Islet of Langerhans (tissue), 1 donor: Measurements from ENCODE around the gene ANKRD61.
"Not testable (repeated sequence)": the region's sequence is repeated elsewhere in the genome, so short reads cannot be mapped to it uniquely, and the experiment has no call there.

Experiments used
- FAIRE-seq: peaks from one replicate; lab custom pipeline; 2011; peaks lifted over from hg19 to GRCh38; lab: Jason Lieb, UNC

The ANKRD61 gene

GRCh38 chr7:6030988-6031387 is at the start of gene ANKRD61:
TSS of gene ANKRD61 (plus strand) at chr7:6031376. CDS start at chr7:6031376, 0 bp downstream.
- no peak for FAIRE-seq

GRCh38 chr7:5987061-5987460 is 44.1 kb upstream of the ANKRD61 start:
- not testable (repeated sequence) for FAIRE-seq

GRCh38 chr7:5997210-5997808 is 33.9 kb upstream of the ANKRD61 start:
- FAIRE-seq, result peak; percentile 76

GRCh38 chr7:6007386-6007785 is 23.8 kb upstream of the ANKRD61 start:
- FAIRE-seq, result no peak

- FAIRE-seq, result not testable (repeated sequence)
Observed at GRCh38 chr7:6007835-6008590, 23.2 kb upstream of the ANKRD61 start.

DNA sequence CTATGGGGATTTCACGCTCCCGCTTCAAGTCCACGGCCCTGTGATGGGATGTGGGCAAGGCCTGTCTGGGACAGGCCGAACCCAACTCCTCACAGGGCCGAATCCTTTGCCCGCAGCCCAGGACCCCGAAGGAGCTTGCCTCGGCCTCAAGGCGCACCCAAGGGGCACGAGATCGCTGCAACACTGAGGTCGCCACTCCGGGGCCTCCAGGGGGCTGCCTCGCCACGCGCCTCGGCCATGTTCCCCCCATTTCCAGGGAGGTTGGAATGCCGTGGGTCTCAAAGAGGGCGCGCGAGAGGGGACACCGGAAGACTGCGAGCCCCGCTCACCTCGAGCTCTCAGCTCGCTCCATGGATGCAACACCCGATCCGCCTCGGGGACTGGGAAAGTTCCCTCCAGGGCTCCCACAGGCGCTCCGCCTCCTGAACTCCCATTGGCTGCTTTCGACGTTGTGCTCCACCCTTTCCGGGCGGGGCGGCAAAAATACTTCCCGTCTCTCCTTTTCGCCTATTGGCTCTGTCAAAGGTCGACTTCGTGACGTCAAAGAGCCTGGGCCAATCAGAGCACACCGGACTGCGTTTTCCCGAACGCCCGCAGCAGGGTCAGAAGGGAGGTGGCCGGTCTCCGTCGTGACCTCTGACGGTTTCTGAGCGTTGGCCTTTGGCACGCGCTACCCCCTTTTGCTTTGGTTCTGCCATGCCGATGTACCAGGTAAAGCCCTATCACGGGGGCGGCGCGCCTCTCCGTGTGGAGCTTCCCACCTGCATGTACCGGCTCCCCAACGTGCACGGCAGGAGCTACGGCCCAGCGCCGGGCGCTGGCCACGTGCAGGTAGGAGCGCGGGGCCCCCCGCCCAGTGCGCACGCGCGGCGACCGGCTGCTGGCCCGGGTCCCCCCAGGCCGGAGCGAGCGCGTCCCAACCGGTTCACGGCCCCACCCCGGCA is 22.2 kb upstream of the ANKRD61 start, which contains the start of the genes AIMP2 and PMS2:
TSS of gene AIMP2 (plus strand) at position 605 of the 944 bp plus-strand sequence. CDS start at position 697, 92 bp downstream.
TSS of gene PMS2 (minus strand) at position 382 of the 944 bp plus-strand sequence. CDS start at position 352, 30 bp downstream.
- no peak for FAIRE-seq

- FAIRE-seq, result not testable (repeated sequence)
Observed at GRCh38 chr7:6010370-6010769, 20.8 kb upstream of the ANKRD61 start.

DNA sequence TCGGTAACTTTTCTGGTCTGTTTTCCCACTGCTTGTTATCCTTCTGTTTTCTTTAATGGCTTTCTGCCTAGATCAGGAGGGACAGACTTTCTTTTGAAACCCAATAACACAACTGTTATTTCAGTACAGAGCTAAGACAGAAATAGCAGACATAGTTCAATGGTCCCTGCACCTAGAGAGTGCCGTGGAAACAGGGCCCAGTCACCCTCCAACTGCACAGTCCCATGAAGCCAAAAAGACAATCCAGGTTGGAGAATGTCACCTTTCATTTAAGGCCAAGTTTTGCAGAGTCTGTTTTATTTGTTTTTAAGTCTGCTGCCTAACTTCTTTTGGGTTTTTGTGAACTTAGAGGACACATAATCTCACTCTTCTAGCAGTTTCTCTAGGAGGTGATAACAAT is 19.6 kb upstream of the ANKRD61 start:
- FAIRE-seq, result no peak

DNA sequence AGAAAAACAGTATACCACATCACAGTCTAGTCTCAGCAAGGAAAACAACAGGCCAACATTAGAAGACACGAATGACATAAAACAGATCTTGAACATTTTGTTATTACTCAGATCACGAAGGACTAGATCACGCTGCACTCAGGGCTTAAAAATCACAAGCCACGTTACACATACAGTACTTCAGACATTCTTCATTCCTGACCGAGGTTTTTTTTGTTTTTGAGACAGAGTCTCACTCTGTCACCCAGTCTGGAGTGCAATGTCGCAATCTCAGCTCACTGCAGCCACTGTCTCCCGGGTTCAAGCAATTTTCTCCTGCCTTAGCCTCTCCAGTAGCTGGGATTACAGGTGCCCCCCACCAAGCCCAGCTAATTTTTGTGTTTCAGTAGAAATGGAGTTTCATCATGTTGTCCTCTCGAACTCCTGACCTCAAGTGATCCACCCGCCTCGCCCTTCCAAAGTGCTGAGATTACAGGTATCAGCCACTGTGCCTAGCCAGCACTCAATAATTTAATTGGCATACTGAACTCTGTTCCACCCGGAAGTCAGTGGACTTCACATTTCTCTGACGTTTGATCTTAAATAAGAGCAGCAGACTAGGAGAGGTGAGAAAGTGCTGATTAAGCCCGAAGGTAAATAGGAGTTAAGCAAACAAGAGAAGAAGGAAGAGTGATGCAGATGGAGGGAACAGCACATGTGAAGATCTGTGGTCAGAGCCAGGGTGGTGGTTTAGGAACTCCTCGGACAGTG is 18.6 kb upstream of the ANKRD61 start:
- no peak for FAIRE-seq

DNA sequence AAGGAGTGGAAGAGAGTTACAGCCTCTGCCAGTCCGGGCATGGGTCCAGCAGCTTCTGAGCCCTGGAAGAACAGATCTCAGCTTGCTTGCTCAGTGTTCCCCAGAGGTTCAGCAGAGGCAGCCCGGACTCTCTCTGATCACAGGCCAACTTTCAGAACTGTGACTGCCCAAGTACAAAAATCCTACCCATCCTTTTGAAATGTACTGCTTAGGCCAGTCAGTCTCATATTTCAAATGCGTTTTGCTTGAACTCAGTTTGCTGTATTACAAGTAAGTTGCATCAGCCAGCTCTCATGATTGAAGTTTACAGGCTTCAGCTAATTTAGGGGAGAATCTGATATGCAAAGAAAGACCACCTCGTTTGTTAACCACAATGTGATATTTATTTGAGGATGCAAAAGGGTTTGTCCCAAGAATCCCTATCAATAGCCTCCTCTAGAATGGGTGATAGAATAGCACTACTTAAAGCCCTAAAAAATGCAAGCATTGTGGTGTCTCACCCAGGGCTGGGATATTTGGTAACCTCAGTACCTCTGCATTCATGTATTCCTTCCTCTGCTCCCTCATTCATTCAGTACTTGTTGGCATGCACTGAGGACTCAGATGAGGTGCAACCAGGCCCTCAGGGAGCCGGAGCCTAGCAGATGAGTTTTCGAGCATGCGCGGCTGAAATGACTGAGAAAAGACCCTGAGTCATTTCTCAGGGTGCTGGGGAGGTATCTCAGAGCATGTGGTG is 15.1 kb upstream of the ANKRD61 start:
- no peak for FAIRE-seq

GRCh38 chr7:6016653-6016966 is 14.6 kb upstream of the ANKRD61 start:
- FAIRE-seq, result no peak

DNA sequence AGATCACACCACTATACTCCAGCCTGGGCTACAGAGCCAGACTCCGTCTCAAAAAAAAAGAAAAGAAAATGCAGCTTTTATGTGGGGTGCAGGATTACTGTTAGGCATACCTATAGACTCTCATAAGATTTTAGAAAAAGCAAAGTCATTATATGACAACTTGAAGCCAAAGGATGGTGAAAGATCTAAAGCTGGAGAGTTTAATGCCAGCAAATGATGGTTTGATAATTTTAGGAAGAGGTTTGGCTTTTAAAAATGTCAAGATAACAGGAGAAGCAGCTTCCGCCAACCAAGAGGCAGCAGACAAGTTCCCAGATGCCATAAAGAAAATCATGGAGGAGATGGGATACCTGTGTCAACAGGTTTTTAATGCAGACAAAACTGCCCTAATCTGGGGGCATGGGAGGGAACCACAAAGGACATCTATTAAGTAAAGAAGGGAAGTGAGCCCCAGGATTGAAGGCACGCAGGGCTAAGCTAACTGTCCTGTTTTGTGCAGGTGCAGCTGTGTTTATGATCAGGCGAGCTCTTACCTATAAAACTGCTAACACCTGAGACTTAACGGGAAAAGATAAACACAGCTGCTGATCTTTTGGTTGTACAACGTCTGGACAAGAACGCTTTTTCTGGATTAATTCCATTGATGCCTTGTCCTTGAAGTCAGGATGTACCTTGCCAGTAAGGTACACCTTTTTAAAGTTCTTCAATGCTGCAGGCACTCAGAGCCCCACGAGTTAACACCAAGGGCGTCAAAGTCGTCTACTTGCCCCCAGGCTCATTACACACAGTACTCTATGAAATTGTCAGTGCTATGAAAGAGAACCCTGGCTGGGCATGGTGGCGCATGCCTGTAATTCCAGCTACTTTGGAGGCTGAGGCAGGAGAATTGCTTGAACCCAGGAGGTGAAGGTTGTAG is 10.5 kb upstream of the ANKRD61 start:
- no peak for FAIRE-seq

DNA sequence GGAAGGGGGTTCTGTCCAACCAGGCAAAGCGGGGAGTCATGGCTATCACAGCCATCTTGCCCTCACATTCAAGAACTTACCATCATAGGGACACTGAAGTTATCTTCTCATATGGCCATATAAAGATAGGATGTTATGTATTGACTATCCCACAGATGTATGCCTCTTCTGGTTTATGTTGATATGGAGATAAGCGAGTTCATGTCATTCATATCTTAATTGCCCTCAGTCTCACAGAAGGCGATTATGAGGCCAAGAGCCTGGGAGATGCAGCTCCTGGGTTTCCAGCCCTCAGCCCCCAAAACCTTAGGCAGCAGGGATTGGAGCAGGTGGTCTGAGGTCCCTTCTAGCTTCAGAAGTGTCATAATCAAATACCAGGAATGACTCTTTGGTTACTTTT is 8.5 kb upstream of the ANKRD61 start:
- no peak for FAIRE-seq

GRCh38 chr7:6023974-6024435 is 7.2 kb upstream of the ANKRD61 start:
- no peak for FAIRE-seq

DNA sequence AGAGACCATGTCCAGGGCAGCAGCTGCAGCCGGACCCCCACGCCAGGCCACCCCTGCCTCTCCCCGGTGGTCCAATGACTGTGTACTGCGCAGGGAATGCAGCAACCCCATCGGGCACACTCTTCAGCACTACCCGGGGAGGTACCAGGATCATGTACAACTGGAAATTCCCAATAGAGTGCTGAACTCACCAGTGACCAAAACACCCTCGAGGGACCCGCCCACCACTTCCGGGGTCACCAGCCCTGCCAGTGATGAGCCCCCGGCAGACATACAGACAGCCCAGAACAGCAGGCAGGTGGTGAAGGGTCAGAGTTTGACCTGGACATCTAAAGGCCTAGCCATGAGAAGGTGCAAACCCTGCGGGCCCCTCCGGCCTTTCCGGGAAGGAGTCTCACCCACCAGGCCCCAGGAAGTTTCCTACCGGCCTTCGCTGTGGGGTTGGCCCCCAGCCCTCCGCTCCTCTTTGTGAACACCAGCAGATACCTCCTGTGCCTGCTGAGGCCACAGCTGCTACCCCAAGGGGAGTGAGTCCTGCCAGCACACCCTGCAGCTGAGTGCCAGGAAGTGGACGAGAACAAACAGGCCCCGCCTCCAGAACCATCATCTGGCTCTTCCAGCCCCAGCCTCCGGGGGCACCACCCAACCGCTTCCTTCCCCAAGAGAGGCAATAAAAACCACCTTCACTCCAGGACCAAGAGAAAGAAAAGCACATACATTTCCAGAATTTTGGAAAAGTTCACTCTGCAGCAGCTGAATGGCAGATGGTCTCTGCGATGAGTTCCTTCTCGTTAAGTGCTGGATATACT is 5.0 kb upstream of the ANKRD61 start:
- FAIRE-seq, result no peak

DNA sequence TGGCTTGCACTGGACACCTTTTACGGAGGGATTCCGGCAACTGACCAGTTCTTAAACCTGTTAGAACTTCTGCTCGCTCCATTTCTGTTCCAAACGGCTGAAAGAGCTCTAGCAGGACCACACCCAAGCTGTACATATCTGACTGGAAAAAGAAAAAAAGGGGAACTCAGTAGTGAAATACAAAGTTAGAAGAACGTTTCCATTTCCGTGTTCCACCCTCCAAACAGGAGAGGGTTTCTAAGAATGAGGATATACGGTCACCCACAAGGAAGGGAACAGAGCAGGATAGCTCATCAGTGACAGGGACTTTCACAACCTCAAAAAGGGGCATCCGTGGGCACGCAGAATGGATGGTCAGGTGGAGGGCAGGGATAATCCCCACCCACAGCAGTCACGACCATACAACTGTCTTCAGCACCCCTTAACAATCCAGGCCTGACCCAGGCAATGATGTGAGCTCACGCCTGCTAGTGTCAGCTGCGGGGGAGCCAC is 4.3 kb upstream of the ANKRD61 start:
- no peak for FAIRE-seq

GRCh38 chr7:6027806-6028365 is 3.3 kb upstream of the ANKRD61 start:
- FAIRE-seq, result no peak

GRCh38 chr7:6028563-6028962 is 2.6 kb upstream of the ANKRD61 start:
- FAIRE-seq, result no peak

DNA sequence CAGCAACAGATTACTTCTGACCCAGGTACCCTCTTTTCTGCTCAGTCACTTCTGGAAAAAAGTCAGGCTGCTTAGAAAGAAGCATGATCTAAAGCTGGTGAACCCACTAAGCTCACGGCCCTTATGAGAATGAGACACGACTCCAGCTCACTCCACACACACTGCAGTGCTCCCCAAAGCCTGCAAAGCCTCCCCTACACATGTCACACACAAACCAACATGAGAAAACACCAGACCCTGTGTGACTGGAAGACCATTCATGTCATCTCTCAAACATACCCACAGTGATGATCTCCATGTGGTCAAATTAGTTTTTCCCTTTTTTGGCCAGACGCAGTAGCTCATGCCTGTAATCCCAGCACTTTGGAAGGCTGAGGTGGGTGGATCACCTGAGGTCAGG is 391 bp downstream of the ANKRD61 start:
- no peak for FAIRE-seq
